B cell (primary cell): Measurements from ENCODE around the gene UBAC2. TPM values are rescaled to one million over a fixed set of nuclear protein-coding genes. Genes with fewer than 3 reads are reported as not detected.

ENCODE experiments used
- ATAC-seq: fragments of 200-7000 bp; cut with Tn5 transposase; one replicate; pipeline ENCODE4 v1.10.0; 2021; ENCODE audit warnings: low read depth, mild to moderate bottlenecking, moderate number of reproducible peaks, moderate library complexity
- CTCF ChIA-PET: fragments of 350-600 bp; sonication (Branson Sonifier 250); formaldehyde crosslinking; loops from one replicate; lab custom pipeline; 2021; ENCODE audit warnings: antibody characterized with exemption, inconsistent platforms; lab: Charles Lee
- POLR2A ChIA-PET: fragments of 350-600 bp; sonication (Branson Sonifier 250); formaldehyde crosslinking; loops from one replicate; lab custom pipeline; 2021; ENCODE audit warnings: antibody characterized with exemption; lab: Charles Lee
- DNase-seq: peaks from one replicate; pipeline ENCODE4 v3.0.0; 2013
- H2AFZ ChIP-seq: 2 replicates; pipeline ENCODE4 v1.6.1; 2012; ENCODE audit warnings: mild to moderate bottlenecking, low read depth, low read length; ENCODE audit not compliant: insufficient read depth, poor library complexity, severe bottlenecking
- H3K27ac ChIP-seq, 2 donors: 1 replicate in 1 of 2; 2 replicates in 1 of 2; pipeline ENCODE4 v1.5.1; 2012 to 2013; ENCODE audit warnings: low read length in 2 of 2, mild to moderate bottlenecking in 2 of 2, moderate library complexity in 1 of 2
- H3K27me3 ChIP-seq, 4 experiments: fragments of 200-600 bp in 1 of 4; sonication (generic) in 1 of 4; replicated peaks in 1 of 4; 1 replicate in 2 of 4; 2 replicates in 2 of 4; pipeline versions ENCODE4 v1.6.1 to v1.7.0; 2013 to 2016; ENCODE audit warnings: low read length in 3 of 4, mild to moderate bottlenecking in 2 of 4, mixed read lengths in 1 of 4, moderate library complexity in 1 of 4; ENCODE audit not compliant: insufficient read depth in 4 of 4, control insufficient read depth in 3 of 4; ENCODE audit errors: control extremely low read depth in 1 of 4
- H3K36me3 ChIP-seq, 2 experiments: replicated peaks in 1 of 2; 1 replicate in 1 of 2; 2 replicates in 1 of 2; pipeline versions ENCODE4 v1.6.1 to v1.7.1; 2013; ENCODE audit warnings: low read length in 1 of 2; ENCODE audit not compliant: insufficient read depth in 2 of 2, control insufficient read depth in 1 of 2; ENCODE audit errors: control extremely low read depth in 1 of 2, extremely low read depth in 1 of 2
- H3K4me1 ChIP-seq, 2 donors: fragments of 200-600 bp in 1 of 2; sonication (generic) in 1 of 2; 1 replicate in 1 of 2; 2 replicates in 1 of 2; pipeline versions ENCODE4 v1.5.1 to v1.6.1; 2013 to 2017; ENCODE audit warnings: low read length in 2 of 2; ENCODE audit not compliant: control insufficient read depth in 2 of 2, insufficient read depth in 2 of 2
- H3K4me2 ChIP-seq: replicated peaks from 2 replicates; pipeline ENCODE3; 2012; ENCODE audit warnings: mild to moderate bottlenecking, low read depth, low read length; ENCODE audit not compliant: poor library complexity, severe bottlenecking
- H3K4me3 ChIP-seq, 5 experiments: fragments of 200-600 bp in 1 of 5; sonication (generic) in 1 of 5; 1 replicate in 3 of 5; 2 replicates in 2 of 5; pipeline versions ENCODE4 v1.5.1 to v1.7.0; 2011 to 2016; ENCODE audit warnings: low read length in 4 of 5, mild to moderate bottlenecking in 4 of 5, low read depth in 2 of 5, control low read depth in 1 of 5, moderate library complexity in 1 of 5; ENCODE audit not compliant: insufficient read depth in 1 of 5; ENCODE audit errors: control extremely low read depth in 1 of 5, extremely low read depth in 1 of 5
- H3K79me2 ChIP-seq: fragments of 200-600 bp; sonication (generic); one replicate; pipeline ENCODE4 v1.6.0; 2016; ENCODE audit warnings: low read length; ENCODE audit not compliant: control insufficient read depth, insufficient read depth
- H3K9ac ChIP-seq: fragments of 200-600 bp; sonication (generic); 2 replicates; pipeline ENCODE4 v1.6.1; 2017; ENCODE audit warnings: mild to moderate bottlenecking, low read length, moderate library complexity
- H3K9me3 ChIP-seq, 3 donors: one replicate each; pipeline versions ENCODE4 v1.6.1 to v1.7.1; 2013; ENCODE audit warnings: low read length in 2 of 3; ENCODE audit not compliant: control insufficient read depth in 2 of 3, insufficient read depth in 1 of 3; ENCODE audit errors: control extremely low read depth in 1 of 3
- H4K20me1 ChIP-seq: 2 replicates; pipeline ENCODE4 v1.6.0; 2012; ENCODE audit warnings: mild to moderate bottlenecking, low read length; ENCODE audit not compliant: insufficient read depth, control insufficient read depth, poor library complexity, severe bottlenecking
- H3K27ac Mint-ChIP-seq: one replicate; pipeline ENCODE4 v1.8.0; 2021; ENCODE audit warnings: mixed read lengths
- H3K27me3 Mint-ChIP-seq: one replicate; pipeline ENCODE4 v1.8.0; 2021; ENCODE audit warnings: mixed read lengths
- H3K4me1 Mint-ChIP-seq: one replicate; pipeline ENCODE4 v1.8.0; 2021; ENCODE audit warnings: mixed read lengths
- H3K4me3 Mint-ChIP-seq: one replicate; pipeline ENCODE4 v1.8.0; 2021; ENCODE audit warnings: mixed read lengths
- H3K9me3 Mint-ChIP-seq: one replicate; pipeline ENCODE4 v1.8.0; 2022; ENCODE audit warnings: mixed read lengths; ENCODE audit not compliant: insufficient read depth
- EZH2 ChIP-seq: IDR thresholded peaks from 2 replicates; pipeline ENCODE4 v1.6.1; 2012; ENCODE audit warnings: borderline replicate concordance, low read depth, mild to moderate bottlenecking, moderate library complexity, low read length; ENCODE audit not compliant: insufficient read depth, poor library complexity, severe bottlenecking
- WGBS: methylation state at CpG from one replicate; pipeline ENCODE4 v1.1.5; 2013; ENCODE audit warnings: missing lambda C conversion rate; ENCODE audit not compliant: insufficient coverage; 5-methylcytosine and 5-hydroxymethylcytosine counted together
- intact Hi-C: fragments of 100-400 bp; cut with micrococcal nuclease; formaldehyde crosslinking; loops from one replicate; pipeline ENCODE4 v1.10.0; 2022
- polyA plus RNA-seq: library from polyadenylated mRNA; depleted of rRNA; stranded (reverse); fragments of >200 nt; gene quantifications from 2 replicates; pipeline ENCODE4 v1.2.3, GENCODE V29; 2012
- total RNA-seq, 2 donors: library from RNA; stranded (reverse); fragments of 120-200 nt in 1 of 2; gene quantifications; 1 replicate in 1 of 2; 2 replicates in 1 of 2; pipeline versions ENCODE4 v1.2.3 to v1.2.4, GENCODE V29; 2013 to 2022
- TF ChIP-seq, protein P1 (sequence below): fragments of 200-600 bp; IDR thresholded peaks from one replicate; pipeline ENCODE4 v1.8.0; 2022; ENCODE audit warnings: antibody characterized with exemption, mild to moderate bottlenecking

The UBAC2 gene
- total and polyA plus RNA-seq, 2 donors (not counting 1 experiment from before 2014, with no cell fraction given): 56.3 to 60.8 TPM

DNA sequence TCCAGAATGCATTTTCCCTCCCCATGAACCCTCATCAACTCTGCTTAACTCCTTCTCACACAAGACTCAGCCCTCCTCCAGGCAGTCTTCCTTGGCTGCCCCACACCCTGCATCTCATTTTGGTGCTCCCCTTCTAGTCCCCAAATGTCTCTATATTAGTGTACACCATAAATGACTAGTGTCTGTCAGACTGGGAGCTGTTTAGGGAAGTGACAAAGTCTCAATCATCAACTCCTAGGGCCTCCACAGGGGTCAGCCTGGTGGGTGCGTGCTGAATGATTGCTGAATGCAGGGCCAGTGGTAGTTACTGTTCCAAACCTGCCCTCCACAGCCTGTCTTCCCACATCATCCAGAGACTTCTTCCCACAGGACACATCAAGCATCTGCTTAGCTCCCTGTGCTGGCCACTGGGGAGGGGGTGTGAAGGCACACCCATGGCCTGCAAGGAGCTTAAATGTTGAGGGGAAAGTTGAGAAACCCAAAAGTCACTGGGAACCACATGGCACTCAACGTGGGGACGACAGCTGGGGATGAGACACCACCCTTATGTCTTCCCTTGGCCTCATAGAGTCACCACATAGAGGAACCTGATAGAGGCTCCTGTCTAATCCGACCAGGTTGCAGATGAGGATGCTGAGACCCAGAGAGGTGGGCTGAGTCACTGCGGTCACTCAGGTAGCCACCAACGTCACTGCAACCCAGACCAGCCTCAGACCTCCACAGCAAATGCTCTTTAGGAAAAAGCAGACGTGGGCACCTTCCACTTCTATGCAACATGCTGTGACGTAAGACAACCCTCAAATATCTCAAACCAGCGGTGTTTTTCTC lies 221.3 kb downstream of the UBAC2 start:
- peak; percentile 52 for DNase-seq
- POLR2A ChIA-PET: interaction anchor here (0.9 kb wide), 1 partner anchor 15 kb away, joined by 3 read pairs; no protein-coding TSS in a partner anchor
- 35% methylated on average over 4 of the region's 9 CpGs for WGBS

More for the DNA sequence above, 221.3 kb downstream of the UBAC2 start:
- Histone ChIP-seq H4K20me1 (no peaks in the 10 kb centered on the region), H3K27ac (peak overlapping the region in 1 of 2 donors; percentile 5), H3K9ac (no peak overlapping the region), H3K27me3 (no peaks in the 10 kb centered on the region), H3K36me3 (no peaks in the 10 kb centered on the region), H3K79me2 (peaks cover 6% of the 10 kb centered on the region), H3K4me2 (peak overlapping the region; percentile 39), H3K4me3 (no peak overlapping the region), H2AFZ (no peak overlapping the region), H3K9me3 (no peaks in the 10 kb centered on the region), H3K4me1 (peaks cover 91 to 96% of the 10 kb centered on the region in 2 donors)
- CTCF ChIA-PET: interaction anchor here (1.0 to 7.7 kb wide), 7 partner anchors 13 to 246 kb away, joined by 4 to 93 read pairs (median 10); no protein-coding TSS in a partner anchor
- ATAC-seq: no peak
- peaks cover 82% of the 10 kb centered on the region for H3K4me1 Mint-ChIP-seq
- H3K4me3 Mint-ChIP-seq: peak overlapping the region; percentile 68
- TF ChIP-seq, protein P1, sequence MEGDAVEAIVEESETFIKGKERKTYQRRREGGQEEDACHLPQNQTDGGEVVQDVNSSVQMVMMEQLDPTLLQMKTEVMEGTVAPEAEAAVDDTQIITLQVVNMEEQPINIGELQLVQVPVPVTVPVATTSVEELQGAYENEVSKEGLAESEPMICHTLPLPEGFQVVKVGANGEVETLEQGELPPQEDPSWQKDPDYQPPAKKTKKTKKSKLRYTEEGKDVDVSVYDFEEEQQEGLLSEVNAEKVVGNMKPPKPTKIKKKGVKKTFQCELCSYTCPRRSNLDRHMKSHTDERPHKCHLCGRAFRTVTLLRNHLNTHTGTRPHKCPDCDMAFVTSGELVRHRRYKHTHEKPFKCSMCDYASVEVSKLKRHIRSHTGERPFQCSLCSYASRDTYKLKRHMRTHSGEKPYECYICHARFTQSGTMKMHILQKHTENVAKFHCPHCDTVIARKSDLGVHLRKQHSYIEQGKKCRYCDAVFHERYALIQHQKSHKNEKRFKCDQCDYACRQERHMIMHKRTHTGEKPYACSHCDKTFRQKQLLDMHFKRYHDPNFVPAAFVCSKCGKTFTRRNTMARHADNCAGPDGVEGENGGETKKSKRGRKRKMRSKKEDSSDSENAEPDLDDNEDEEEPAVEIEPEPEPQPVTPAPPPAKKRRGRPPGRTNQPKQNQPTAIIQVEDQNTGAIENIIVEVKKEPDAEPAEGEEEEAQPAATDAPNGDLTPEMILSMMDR: no peak
- TF ChIP-seq EZH2: no peak
- H3K27ac Mint-ChIP-seq: peak overlapping the region; percentile 53
- no peaks in the 10 kb centered on the region for H3K9me3 Mint-ChIP-seq
- intact Hi-C loops: no loop called here
- H3K27me3 Mint-ChIP-seq: no peaks in the 10 kb centered on the region
